HG03095 (cell line): ENCODE data around the gene EFNA5.

Experiments used
- ATAC-seq: cut with Tn5 transposase; IDR thresholded peaks from one replicate; pipeline ENCODE4 v1.9.1; 2021; ENCODE audit warnings: moderate library complexity; ENCODE audit not compliant: unreplicated experiment

The EFNA5 gene

DNA sequence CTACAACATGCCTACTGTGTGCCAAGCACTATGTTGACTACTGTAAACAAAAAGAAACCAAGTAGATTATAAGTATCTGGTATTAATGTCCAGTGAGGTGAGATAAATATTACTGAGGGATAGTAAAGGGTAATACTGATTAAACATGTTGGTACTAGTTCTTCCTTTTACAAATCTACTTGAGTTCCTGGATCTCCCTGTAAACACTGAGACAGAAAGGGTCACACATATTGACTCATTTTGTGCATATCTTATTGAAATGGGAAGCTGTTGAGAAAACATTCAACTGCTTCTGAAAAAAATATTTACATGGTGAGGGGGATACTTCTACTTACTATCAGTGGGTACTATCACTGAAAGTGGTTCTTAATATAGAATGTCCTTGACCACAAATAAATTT is 24.3 kb downstream of the EFNA5 start:
- ATAC-seq: no peak

DNA sequence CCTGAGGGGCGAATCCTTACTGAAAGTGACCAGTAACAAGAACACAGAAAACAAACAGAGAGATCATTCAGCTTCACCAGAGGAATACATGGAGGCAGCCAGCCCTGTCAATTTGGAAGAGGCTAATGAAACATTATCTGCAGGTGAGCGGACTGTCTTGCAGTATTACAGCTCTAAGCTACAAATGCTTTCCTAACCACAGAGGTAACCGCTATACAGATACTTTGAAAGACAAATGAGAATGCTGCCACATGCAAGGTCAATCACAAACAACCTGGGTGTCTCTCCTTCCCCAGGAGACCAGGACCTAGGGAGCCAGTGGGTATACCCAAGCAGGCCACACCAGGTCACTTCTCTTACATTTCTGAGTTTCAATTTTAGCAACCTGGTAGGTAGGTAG is 30.2 kb downstream of the EFNA5 start:
- no peak for ATAC-seq

DNA sequence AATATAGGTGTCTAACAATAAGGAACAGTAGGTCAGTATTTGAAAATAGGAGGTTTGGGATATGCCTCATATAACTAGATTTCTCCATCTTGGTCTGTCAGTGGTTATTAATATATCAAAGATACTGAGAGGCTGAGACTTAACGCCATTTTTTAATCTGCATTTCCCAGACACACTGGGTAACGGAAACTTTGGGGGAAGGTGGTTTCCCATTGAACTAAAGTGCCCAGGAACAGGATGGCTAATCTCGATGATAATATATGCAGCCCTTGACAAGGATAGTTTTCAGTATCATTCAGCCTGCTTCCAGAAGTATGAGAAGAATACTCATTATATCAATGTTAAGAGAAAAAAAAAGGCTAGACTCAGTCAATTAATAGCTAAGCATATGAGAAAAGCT is 30.7 kb downstream of the EFNA5 start:
- no peak for ATAC-seq

DNA sequence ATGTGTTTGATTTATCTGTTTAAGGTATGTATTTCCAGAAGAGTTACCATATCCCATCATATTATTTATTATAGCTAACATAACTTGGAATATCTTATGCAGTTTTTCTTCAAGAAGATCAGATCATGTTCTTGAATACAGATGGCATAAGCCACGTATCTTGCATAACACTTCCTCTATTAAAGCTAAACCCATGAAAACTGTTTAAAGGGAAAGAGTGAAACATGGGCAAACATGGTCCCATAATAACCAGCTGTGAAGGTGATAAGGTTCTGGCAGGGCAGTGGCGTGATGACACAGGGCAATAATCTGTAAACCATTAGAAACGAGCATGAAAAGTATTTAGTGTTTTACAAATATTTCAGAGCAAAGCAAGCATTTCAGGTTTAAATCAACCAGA is 34.2 kb downstream of the EFNA5 start:
- no peak for ATAC-seq

DNA sequence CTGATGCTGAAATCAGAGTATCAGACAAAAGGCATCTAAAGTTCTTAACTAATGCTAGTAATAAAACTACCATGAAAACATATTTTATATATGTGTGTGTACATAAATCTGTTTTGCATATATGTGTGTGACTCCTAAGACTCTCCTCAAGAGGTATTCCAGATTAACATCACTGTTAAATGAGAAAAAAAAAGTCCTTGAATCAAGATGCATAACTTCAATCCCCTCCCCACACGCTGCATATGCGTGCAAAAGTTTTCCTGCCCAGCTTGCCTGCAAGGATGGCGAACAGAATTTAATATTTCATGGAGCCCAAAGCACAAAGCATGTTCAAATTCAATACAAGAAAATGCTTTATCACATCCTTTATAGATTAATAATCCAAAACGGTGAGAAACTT is 34.7 kb downstream of the EFNA5 start:
- no peak for ATAC-seq

DNA sequence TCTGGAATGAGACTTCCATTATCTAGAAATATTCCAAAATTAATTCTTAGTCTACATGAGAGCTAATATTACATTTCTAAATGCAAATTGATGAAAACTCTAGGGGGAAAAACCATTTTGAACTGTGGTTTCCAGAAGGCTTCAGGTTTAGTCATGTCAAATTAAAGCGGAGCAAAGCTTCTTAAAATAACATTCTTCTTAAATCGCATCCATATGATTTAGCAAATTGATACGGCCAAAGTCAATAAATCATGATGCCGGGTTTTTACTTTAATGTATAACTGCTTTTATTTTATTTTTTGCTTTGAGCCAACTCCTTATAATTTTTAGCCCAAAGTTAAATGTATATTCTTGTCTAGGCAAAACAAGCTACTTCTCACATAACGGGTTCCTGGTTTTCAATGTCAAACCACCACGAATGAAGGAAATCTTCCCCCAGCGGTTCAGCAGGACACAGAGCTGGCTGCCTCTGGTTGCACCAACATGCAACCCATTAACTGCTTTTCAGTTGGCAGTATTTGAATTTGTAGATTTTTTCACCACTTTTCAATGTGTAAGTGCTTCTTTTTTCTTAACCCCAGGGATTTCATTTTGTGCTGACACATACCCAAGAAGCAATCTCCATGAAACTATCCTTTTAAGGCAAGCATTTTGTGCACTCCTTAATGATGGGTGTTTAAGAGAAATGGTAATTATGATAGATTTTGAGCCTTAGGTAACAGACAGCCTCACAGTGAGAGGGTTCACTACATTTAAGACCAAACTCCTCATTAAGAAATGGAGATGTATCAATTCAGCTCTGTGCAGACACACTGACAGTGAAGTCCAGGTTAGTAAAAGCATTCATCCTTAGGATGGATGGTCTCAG is 35.5 kb downstream of the EFNA5 start:
- no peak for ATAC-seq

DNA sequence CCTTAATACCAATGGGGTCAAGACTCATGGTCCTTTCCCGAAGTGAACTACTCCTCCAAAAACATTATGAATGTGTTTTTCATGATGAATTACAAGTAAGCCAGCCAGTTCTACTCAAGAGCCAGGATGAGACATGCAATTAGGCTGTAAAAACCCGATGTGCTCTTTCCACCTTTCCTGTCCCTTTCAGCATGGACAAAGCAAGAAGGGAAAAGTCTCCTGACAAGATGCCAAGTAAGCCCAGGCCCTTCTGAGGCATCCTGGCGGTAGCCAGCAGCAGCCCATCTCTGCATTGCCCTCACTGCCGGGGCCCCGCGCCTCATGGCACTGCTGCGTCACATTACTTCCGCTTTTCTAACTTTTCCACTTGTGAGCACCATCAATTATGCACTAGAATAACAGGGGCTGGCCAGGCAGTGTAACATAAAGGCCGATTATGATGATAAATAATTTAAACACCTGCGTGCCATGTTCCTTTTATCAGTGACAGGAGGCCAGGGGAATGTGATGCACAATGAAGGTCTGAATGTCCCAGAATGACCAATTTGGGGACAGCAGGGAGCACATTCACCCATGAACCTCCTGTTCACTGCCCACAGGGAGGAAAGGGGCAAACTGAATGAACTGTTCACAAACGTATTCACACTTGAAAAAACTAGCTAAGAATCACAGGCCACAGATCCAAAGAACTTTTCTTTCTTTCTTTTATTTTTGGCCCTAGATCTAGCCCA is 37.4 kb downstream of the EFNA5 start:
- ATAC-seq: no peak

DNA sequence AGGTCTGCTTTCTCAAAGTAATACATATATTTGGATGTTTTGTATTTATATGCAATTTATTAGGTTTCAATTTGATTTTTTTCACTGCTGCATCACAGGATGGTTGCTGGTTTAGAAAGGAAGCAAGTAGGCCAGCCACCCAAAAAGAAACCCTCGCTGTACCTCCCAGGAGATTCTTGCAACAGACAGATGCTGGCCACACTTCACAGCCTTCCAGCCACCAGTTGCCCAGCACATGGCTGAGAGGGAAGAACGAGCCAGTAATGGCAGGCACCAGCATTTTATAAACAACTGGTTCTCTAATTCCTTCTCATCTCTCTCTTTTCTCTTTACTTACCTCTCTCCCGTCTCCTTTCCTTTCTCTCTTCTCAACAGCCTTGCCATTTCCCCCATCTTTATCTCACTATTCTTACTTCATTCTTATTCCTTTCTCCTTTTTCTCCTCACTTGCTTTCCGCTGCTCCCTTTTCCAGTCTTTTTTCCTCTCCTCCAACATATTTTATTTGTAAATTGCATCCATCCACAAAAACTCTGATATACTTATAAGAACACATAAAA is 38.9 kb downstream of the EFNA5 start:
- ATAC-seq: no peak

DNA sequence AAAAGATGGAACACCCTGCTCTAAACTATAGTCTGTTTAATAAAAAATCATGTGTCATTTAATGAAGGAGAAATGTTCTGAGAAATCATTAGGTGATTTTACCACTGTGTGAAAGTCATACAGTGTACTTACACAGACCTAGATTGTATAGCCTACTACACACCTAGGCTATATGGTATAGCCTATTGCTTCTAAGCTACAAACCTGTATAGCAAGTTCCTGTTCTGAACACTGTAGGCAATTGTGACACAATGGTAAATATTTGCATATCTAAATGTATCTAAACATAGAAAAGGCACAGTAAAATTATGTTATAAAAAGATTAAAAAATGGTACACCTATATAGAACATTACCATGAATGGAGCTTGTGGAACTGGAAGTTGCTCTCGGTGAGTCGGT is 40.6 kb downstream of the EFNA5 start:
- no peak for ATAC-seq

DNA sequence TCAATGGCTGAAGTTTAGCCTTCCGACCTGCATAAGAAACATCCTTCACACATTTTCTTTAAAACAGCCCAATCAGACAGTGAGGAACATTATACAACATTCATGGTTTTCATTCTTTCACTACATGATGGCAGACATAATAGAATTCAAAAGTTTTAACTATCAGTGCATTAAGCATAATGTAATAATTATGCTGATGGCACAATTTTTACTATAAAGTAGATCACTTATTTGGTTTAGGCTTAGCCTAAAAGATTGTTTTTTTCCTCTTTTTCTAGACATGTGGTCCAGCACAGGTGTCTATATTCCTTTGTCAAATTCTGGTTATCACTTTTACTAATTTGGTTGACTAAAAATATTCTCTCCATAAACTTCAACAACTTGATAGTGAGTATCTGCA is 46.5 kb downstream of the EFNA5 start:
- no peak for ATAC-seq

DNA sequence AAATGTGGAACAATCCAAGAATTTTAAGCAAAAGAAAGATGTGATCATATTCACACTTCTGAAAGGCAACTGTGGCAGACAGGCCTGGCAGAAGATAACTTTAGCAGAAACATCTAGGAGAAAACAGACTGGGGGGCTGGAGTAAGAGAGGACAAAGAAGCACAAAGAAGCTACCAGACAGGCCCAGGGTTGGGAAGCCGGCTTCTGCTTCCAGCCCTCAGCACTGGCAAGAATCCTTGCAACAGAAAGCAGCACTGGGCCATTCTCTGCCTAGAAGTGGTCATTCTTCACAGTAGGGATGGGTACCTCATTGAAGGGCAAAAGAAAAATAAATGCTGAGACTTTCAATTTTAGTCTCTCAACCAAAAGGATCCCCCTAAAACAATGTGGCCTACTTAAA is 49.6 kb downstream of the EFNA5 start:
- ATAC-seq: no peak

DNA sequence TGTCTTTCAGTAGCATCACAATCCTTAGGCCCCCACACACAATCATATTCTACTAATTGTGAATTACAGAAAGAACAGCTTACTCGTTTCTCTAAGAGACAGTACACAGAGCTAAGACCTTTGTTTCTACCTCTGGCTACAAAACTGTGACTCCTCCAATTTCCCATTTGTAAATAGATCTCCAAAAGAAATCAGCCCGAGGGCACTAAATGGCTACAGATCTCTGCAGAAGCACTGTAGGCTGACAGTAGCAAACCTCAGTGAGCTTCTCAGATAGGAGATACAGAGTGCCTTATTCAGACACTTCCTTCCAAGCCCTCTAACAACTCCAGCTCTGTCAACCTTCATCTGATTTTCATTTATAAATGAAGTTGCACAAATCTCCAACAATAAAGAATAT is 51.0 kb downstream of the EFNA5 start:
- no peak for ATAC-seq

DNA sequence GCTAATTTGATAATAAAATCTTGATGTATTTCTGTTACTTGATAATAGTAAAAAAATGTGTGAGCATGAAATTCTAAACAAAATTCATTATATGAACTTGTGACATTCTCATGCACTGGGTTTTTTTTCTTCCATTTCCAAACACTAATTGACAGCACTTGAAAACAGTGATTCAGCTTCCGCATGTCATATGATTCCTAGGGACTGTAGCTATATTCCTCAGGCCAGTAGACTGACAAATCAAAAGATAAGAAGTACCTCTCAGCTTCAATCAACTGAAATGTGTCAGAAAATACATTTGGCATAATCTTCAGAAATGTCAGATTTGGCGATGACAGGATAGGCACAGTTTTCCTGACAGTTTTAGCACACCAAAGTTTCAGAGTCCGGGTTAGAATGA is 52.5 kb downstream of the EFNA5 start:
- ATAC-seq: no peak

DNA sequence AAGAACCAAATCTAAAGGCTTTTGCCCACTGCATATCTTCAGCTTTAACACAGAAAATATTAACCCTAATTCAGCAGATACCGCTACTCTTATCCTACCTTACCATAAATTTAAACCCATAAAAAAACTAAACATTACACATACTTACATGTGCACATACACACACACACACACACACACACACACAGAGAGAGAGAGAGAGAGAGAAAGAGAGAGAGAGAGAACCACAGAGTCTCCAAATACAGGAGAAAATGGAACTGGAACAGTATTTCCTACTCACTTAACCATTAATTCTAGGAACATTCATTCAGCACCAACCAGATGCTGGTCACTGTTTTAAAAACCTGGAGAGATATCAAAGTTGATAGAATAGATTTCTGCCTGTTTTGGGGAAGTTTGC is 53.7 kb downstream of the EFNA5 start:
- no peak for ATAC-seq

DNA sequence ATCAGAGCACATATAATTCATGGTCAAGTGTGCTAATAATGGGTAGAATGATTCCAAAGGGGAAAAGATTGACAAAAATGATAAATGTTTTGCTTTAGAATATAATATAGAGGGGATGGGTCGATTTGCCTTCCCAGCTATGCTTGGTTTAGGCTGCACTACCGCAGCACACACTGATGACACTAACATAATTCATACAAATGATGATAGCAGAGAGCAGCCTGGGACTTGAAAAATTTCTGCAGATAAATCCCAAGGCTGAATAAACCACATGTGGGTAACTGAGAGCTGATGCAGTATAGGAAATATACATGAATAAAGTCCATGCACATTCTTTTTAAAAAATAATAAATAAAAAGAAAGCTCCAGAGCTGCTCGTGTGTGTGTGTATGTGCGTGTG is 54.5 kb downstream of the EFNA5 start:
- no peak for ATAC-seq

DNA sequence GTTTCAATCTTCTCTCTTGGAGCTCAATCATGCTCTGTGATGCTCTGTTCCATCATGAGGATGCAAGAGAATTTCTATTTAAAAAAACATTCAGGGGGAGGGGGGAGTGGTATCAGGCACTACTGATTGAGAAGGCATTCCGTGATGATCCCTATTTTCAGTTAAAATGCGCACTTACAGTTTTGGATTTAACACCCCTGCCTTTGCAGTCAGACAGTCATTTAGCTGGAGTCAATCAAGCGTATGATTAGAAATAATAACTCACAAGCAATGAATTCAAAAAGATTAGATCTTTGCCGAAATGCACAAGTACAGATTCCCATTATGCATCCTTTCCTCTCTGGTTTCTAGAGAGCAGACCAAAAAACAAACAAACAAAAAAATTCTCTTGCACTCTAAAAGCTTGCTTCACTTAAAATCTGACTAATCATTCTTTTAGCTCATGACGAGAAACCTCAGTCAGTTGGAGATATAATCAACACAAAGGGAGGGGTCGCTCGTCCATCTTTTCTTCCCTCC is 55.4 kb downstream of the EFNA5 start:
- no peak for ATAC-seq

DNA sequence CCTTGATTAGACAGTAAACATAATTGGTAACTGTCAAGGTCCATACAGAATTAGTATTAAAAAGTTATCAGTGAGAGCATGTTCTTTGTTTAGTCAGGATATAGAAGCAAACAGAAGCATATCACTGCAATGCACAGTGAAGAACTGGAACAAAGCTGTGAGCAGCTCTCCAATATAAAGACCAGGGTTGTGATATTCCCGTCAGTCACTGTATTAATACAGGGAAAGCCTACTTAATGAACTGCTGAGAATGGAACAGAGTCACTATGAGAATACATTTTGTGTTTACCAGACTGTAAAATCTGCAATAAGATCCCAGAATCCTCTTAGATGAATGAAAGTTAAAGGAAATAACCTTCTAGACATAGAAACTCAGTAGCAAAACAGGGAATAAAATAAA is 58.2 kb downstream of the EFNA5 start:
- no peak for ATAC-seq

DNA sequence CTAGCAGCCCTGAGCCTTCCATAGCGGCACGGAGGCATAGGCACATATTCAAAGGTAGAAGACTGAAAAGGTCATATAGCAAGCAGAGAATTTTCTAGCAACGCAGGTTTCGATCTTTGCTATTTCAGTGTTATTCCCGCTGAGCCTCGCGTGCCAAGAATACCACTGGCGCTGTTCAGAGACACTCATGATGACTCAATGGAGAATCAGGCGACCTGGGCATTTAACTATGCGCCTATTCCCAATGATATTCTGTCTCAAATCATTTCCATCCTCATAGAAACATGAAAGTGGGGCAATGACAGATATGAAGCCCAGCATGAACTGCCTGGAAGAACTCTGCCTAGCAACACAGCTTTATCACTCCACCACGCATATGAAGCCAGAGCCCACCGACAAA is 59.9 kb downstream of the EFNA5 start:
- no peak for ATAC-seq

DNA sequence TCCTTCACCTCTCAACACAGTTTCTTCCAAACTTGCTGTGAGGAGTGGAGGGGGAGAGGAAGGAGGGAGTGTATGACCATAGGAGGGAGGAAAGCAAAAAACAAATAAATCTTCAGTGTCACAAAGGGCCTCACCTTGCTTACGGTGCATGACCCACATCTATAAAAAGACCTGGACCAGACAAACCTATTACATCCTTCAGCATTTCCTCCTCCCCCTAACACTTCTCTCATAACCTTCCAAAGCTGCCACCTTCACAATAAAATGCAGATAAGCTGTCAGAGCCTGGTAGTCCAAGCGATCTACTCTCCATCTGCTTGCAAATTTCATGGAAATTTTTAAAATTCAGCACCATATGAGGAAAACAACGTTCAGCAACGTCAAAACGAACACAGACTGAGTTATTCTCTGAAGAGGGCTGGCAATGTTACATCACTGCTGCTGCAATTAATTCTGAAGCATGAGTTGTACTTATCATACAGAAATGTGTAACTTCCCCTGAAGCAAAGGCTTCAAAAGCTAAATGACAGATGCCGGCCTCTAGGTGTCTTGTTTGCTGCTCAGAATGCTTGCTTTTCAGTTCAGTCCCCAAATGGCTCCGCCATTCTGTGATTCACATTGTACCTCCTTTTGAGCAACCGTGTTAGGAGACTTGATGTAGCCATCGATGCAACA is 62.9 kb downstream of the EFNA5 start:
- ATAC-seq: no peak

DNA sequence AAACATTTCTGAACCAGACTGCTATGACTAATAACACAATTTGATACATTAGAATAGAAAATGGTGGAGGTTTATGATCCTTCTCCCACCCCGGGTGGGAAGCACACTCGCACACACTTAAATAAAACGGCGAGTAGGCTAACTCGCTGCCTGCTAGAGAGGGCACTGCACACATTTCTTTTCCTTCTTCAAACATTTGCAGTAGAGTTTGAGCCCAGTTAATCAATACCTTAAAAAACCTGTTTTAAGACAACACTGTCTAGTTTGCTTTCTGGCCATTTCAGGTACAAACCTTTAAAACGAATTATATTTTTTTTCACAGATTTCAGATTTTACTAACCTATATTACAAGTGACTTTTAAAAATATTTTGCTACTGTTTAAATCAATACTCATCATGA is 63.5 kb downstream of the EFNA5 start:
- no peak for ATAC-seq

DNA sequence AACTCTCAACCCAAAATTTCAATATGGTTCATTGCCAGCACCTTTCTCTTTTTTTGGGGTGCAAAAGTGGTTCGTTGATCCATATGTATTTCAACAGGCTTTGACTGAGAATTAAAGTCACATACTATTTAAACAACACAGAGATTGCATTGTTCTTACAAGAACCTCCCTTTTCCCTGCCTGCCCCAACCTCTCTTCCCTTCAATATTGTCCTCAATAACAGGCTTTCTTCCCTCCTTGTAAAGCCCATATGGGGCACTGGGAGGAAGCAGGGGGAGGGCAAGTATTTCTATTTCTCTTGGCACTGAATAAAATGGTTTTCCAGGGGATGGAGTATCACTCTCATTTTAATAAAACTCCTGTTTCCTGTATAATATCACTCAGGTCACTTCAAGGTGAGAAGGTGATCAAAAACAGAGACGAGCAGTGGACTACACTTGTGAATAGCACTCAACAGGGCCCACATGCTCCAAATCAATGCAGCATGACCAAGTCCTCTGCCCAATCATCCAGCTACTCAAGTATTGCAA is 65.1 kb downstream of the EFNA5 start:
- ATAC-seq: no peak
